HEK293 (cell line): ENCODE results near the gene NPR2.

Experiments used
- GFI1B ChIP-seq: fragments of 450-650 bp; formaldehyde crosslinking; IDR thresholded peaks from 2 replicates; pipeline ENCODE4 v1.5.1; 2016; ENCODE audit warnings: missing biosample characterization, missing genetic modification characterization
- GLIS2 ChIP-seq: fragments of 450-650 bp; formaldehyde crosslinking; IDR thresholded peaks from 2 replicates; pipeline ENCODE4 v1.5.1; 2016; ENCODE audit warnings: missing biosample characterization, missing genetic modification characterization
- MZF1 ChIP-seq: fragments of 450-650 bp; formaldehyde crosslinking; IDR thresholded peaks from 2 replicates; pipeline ENCODE4 v1.5.1; 2017; ENCODE audit warnings: missing biosample characterization, missing genetic modification characterization, borderline replicate concordance
- PRDM1 ChIP-seq: fragments of 450-650 bp; formaldehyde crosslinking; IDR thresholded peaks from 2 replicates; pipeline ENCODE4; 2016; ENCODE audit warnings: missing biosample characterization, missing genetic modification characterization
- SP3 ChIP-seq: fragments of 450-650 bp; formaldehyde crosslinking; IDR thresholded peaks from 2 replicates; pipeline ENCODE4 v1.5.1; 2016; ENCODE audit warnings: missing biosample characterization, missing genetic modification characterization
- TCF7L2 ChIP-seq: IDR thresholded peaks from 2 replicates; pipeline ENCODE4 v1.6.1; 2011; ENCODE audit warnings: low read depth, mild to moderate bottlenecking, inconsistent platforms, low read length, moderate library complexity, borderline replicate concordance
- WT1 ChIP-seq: fragments of 450-650 bp; formaldehyde crosslinking; IDR thresholded peaks from 2 replicates; pipeline ENCODE4 v1.5.1; 2016; ENCODE audit warnings: missing biosample characterization, missing genetic modification characterization
- ZBTB21 ChIP-seq: fragments of 450-650 bp; formaldehyde crosslinking; IDR thresholded peaks from 2 replicates; pipeline ENCODE4 v1.5.1; 2017; ENCODE audit warnings: missing biosample characterization, missing genetic modification characterization
- ZBTB48 ChIP-seq: fragments of 450-650 bp; formaldehyde crosslinking; IDR thresholded peaks from 2 replicates; pipeline ENCODE4 v1.5.1; 2016; ENCODE audit warnings: missing biosample characterization, missing genetic modification characterization
- ZFP69B ChIP-seq: fragments of 450-650 bp; formaldehyde crosslinking; IDR thresholded peaks from 2 replicates; pipeline ENCODE4 v1.5.1; 2016; ENCODE audit warnings: missing biosample characterization, missing genetic modification characterization
- ZNF175 ChIP-seq: fragments of 450-650 bp; formaldehyde crosslinking; IDR thresholded peaks from 2 replicates; pipeline ENCODE4 v1.5.1; 2016; ENCODE audit warnings: missing biosample characterization, missing genetic modification characterization
- ZNF184 ChIP-seq: fragments of 450-650 bp; IDR thresholded peaks from 2 replicates; pipeline ENCODE4 v1.5.1; 2018; ENCODE audit warnings: missing biosample characterization, mild to moderate bottlenecking, missing genetic modification characterization
- ZNF341 ChIP-seq: fragments of 450-650 bp; formaldehyde crosslinking; IDR thresholded peaks from 2 replicates; pipeline ENCODE4; 2016; ENCODE audit warnings: low read depth, missing biosample characterization, missing genetic modification characterization
- ZNF391 ChIP-seq: fragments of 450-650 bp; formaldehyde crosslinking; IDR thresholded peaks from 2 replicates; pipeline ENCODE4 v1.5.1; 2016; ENCODE audit warnings: low read depth, missing biosample characterization, missing genetic modification characterization, borderline replicate concordance
- ZNF394 ChIP-seq: fragments of 450-650 bp; formaldehyde crosslinking; IDR thresholded peaks from 2 replicates; pipeline ENCODE4 v1.5.1; 2016; ENCODE audit warnings: missing biosample characterization, missing genetic modification characterization, mild to moderate bottlenecking, moderate library complexity, borderline replicate concordance
- ZNF544 ChIP-seq: fragments of 450-650 bp; formaldehyde crosslinking; IDR thresholded peaks from 2 replicates; pipeline ENCODE4 v1.5.0; 2017; ENCODE audit warnings: missing biosample characterization, missing genetic modification characterization
- ZNF623 ChIP-seq: fragments of 450-650 bp; formaldehyde crosslinking; IDR thresholded peaks from 2 replicates; pipeline ENCODE4 v1.5.1; 2016; ENCODE audit warnings: missing biosample characterization, missing genetic modification characterization
- ZNF624 ChIP-seq: fragments of 450-650 bp; formaldehyde crosslinking; IDR thresholded peaks from 2 replicates; pipeline ENCODE4 v1.5.1; 2017; ENCODE audit warnings: missing biosample characterization, missing genetic modification characterization
- ZNF792 ChIP-seq: fragments of 450-650 bp; formaldehyde crosslinking; IDR thresholded peaks from 2 replicates; pipeline ENCODE4 v1.5.1; 2016; ENCODE audit warnings: missing biosample characterization, missing genetic modification characterization
- ZNF830 ChIP-seq: fragments of 450-650 bp; IDR thresholded peaks from 2 replicates; pipeline ENCODE4 v1.5.0; 2018; ENCODE audit warnings: missing biosample characterization, missing genetic modification characterization, low read depth, mild to moderate bottlenecking, moderate library complexity
- ZNF843 ChIP-seq: fragments of 450-650 bp; formaldehyde crosslinking; IDR thresholded peaks from 2 replicates; pipeline ENCODE4 v1.5.1; 2016; ENCODE audit warnings: missing biosample characterization, missing genetic modification characterization
- ZSCAN16 ChIP-seq: fragments of 450-650 bp; formaldehyde crosslinking; IDR thresholded peaks from 2 replicates; pipeline ENCODE4 v1.5.1; 2016; ENCODE audit warnings: missing biosample characterization, missing genetic modification characterization
- ZSCAN30 ChIP-seq: fragments of 450-650 bp; IDR thresholded peaks from 2 replicates; pipeline ENCODE4 v1.5.1; 2018; ENCODE audit warnings: missing biosample characterization, mild to moderate bottlenecking, missing genetic modification characterization, moderate library complexity
- TF ChIP-seq, protein P1 (sequence below): fragments of 450-650 bp; formaldehyde crosslinking; conservative IDR thresholded peaks from 2 replicates; pipeline ENCODE4 v1.5.1; 2016; ENCODE audit warnings: low read depth, missing biosample characterization, missing genetic modification characterization
- TF ChIP-seq, protein P2 (sequence below): IDR thresholded peaks from 2 replicates; pipeline ENCODE4 v1.6.1; 2011; ENCODE audit warnings: mild to moderate bottlenecking, low read depth, low read length, borderline replicate concordance
- TF ChIP-seq, protein P3 (sequence below): fragments of 450-650 bp; formaldehyde crosslinking; IDR thresholded peaks from 2 replicates; pipeline ENCODE4 v1.5.1; 2016; ENCODE audit warnings: missing biosample characterization, missing genetic modification characterization
- TF ChIP-seq, protein P4 (sequence below): fragments of 450-650 bp; formaldehyde crosslinking; IDR thresholded peaks from 2 replicates; pipeline ENCODE4 v1.5.1; 2016; ENCODE audit warnings: missing biosample characterization, missing genetic modification characterization
- TF ChIP-seq, protein P5 (sequence below): fragments of 450-650 bp; formaldehyde crosslinking; IDR thresholded peaks from 2 replicates; pipeline ENCODE4 v1.5.1; 2017; ENCODE audit warnings: missing biosample characterization, missing genetic modification characterization

Gene NPR2

DNA sequence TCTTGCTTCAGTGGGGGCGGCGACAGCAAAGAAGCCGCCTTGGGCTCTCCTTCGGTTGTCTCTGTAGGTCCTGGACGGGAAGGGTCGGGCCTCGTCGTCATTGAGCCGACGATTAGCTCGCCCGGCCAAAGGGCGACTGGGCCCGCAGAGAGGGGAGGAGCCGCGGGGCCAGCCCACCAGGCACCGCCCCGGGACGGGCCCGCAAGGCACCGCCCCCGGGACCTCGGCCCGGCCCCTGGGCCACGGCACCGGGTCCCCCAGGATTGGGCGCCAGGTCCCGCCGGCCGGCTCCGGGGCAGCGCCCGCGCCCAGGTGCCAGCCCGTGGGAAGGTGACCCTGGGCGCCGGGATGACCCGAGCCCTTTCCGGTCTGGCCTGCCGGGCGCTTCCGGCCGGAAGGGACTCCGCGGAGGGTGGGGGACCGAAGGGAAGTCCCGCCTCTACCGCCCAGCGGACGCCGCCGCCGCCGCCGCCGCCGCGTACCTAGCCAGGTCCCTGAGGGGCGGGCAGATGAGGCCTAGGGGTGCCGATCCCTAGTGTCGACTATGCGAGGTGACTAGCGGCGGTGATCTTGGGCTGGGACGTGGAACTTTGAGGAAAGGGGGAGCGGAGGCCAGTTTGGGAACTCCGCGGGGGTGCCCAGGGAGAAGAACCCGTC is 42.4 kb upstream of the NPR2 start, which contains the start of the genes GBA2 and RGP1 (continued):
- TF ChIP-seq ZNF624 (tag by site-specific recombination) (no peak), GLIS2 (peak; percentile 67), ZFP69B (tag by site-specific recombination) (no peak), ZNF394 (no peak), SP3 (tag by site-specific recombination) (peak; percentile 65; the same call in 1 of the 2 replicates), MZF1 (no peak), ZNF544 (tag by site-specific recombination) (no peak), ZBTB21 (no peak), WT1 (no peak), ZNF792 (tag by site-specific recombination) (no peak), ZSCAN16 (tag by site-specific recombination) (no peak), TCF7L2 (no peak), ZNF391 (tag by site-specific recombination) (no peak), ZNF843 (tag by site-specific recombination) (no peak), ZSCAN30 (tag by site-specific recombination) (peak; percentile 49; the same call in 1 of the 2 replicates), ZNF184 (no peak), ZNF341 (tag by site-specific recombination) (peak; percentile 47; the same call in 1 of the 2 replicates), ZNF623 (tag by site-specific recombination) (no peak), GFI1B (tag by site-specific recombination) (no peak), ZNF830 (no peak), PRDM1 (tag by site-specific recombination) (no peak), ZBTB48 (tag by site-specific recombination) (peak; percentile 96), ZNF175 (tag by site-specific recombination) (no peak)
- TF ChIP-seq, protein P1, sequence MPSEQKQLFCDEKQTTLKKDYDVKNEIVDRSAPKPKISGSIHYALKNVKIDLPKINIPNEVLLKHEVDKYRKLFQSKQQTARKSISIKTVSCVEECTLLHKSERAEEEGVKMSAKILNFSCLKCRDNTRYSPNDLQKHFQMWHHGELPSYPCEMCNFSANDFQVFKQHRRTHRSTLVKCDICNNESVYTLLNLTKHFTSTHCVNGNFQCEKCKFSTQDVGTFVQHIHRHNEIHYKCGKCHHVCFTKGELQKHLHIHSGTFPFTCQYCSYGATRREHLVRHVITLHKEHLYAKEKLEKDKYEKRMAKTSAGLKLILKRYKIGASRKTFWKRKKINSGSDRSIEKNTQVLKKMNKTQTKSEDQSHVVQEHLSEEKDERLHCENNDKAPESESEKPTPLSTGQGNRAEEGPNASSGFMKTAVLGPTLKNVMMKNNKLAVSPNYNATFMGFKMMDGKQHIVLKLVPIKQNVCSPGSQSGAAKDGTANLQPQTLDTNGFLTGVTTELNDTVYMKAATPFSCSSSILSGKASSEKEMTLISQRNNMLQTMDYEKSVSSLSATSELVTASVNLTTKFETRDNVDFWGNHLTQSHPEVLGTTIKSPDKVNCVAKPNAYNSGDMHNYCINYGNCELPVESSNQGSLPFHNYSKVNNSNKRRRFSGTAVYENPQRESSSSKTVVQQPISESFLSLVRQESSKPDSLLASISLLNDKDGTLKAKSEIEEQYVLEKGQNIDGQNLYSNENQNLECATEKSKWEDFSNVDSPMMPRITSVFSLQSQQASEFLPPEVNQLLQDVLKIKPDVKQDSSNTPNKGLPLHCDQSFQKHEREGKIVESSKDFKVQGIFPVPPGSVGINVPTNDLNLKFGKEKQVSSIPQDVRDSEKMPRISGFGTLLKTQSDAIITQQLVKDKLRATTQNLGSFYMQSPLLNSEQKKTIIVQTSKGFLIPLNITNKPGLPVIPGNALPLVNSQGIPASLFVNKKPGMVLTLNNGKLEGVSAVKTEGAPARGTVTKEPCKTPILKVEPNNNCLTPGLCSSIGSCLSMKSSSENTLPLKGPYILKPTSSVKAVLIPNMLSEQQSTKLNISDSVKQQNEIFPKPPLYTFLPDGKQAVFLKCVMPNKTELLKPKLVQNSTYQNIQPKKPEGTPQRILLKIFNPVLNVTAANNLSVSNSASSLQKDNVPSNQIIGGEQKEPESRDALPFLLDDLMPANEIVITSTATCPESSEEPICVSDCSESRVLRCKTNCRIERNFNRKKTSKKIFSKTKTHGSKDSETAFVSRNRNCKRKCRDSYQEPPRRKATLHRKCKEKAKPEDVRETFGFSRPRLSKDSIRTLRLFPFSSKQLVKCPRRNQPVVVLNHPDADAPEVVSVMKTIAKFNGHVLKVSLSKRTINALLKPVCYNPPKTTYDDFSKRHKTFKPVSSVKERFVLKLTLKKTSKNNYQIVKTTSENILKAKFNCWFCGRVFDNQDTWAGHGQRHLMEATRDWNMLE = peak; percentile 32; the same call in 1 of the 2 replicates
- TF ChIP-seq, protein P2, sequence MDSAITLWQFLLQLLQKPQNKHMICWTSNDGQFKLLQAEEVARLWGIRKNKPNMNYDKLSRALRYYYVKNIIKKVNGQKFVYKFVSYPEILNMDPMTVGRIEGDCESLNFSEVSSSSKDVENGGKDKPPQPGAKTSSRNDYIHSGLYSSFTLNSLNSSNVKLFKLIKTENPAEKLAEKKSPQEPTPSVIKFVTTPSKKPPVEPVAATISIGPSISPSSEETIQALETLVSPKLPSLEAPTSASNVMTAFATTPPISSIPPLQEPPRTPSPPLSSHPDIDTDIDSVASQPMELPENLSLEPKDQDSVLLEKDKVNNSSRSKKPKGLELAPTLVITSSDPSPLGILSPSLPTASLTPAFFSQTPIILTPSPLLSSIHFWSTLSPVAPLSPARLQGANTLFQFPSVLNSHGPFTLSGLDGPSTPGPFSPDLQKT = no peak; the same call in 1 of the 2 replicates
- TF ChIP-seq, protein P3, sequence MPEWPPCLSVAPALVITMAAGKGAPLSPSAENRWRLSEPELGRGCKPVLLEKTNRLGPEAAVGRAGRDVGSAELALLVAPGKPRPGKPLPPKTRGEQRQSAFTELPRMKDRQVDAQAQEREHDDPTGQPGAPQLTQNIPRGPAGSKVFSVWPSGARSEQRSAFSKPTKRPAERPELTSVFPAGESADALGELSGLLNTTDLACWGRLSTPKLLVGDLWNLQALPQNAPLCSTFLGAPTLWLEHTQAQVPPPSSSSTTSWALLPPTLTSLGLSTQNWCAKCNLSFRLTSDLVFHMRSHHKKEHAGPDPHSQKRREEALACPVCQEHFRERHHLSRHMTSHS = no peak
- TF ChIP-seq, protein P4, sequence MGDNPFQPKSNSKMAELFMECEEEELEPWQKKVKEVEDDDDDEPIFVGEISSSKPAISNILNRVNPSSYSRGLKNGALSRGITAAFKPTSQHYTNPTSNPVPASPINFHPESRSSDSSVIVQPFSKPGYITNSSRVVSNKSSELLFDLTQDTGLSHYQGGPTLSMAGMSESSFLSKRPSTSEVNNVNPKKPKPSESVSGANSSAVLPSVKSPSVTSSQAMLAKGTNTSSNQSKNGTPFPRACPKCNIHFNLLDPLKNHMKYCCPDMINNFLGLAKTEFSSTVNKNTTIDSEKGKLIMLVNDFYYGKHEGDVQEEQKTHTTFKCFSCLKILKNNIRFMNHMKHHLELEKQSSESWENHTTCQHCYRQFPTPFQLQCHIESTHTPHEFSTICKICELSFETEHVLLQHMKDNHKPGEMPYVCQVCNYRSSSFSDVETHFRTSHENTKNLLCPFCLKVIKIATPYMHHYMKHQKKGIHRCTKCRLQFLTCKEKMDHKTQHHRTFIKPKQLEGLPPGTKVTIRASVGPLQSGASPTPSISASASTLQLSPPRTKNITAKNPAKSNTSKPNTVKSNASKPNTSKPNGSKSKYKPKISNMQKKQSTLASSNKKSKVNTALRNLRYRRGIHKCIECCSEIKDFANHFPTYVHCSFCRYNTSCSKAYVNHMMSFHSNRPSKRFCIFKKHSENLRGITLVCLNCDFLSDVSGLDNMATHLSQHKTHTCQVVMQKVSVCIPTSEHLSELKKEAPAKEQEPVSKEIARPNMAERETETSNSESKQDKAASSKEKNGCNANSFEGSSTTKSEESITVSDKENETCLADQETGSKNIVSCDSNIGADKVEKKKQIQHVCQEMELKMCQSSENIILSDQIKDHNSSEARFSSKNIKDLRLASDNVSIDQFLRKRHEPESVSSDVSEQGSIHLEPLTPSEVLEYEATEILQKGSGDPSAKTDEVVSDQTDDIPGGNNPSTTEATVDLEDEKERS = no peak
- TF ChIP-seq, protein P5, sequence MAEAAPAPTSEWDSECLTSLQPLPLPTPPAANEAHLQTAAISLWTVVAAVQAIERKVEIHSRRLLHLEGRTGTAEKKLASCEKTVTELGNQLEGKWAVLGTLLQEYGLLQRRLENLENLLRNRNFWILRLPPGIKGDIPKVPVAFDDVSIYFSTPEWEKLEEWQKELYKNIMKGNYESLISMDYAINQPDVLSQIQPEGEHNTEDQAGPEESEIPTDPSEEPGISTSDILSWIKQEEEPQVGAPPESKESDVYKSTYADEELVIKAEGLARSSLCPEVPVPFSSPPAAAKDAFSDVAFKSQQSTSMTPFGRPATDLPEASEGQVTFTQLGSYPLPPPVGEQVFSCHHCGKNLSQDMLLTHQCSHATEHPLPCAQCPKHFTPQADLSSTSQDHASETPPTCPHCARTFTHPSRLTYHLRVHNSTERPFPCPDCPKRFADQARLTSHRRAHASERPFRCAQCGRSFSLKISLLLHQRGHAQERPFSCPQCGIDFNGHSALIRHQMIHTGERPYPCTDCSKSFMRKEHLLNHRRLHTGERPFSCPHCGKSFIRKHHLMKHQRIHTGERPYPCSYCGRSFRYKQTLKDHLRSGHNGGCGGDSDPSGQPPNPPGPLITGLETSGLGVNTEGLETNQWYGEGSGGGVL (tag by site-specific recombination) = no peak
